DMS114 treated with DMSO at 0.1 percent for 48 hours (cell line): ENCODE results near the gene MIA.
"Not testable (repeated sequence)": the region's sequence is repeated elsewhere in the genome, so short reads cannot be mapped to it uniquely, and the experiment has no call there.

ENCODE experiments used
- DNase-seq: peaks from one replicate; lab custom pipeline; 2025; ENCODE audit not compliant: unreplicated experiment; lab: John Stamatoyannopoulos, UW

MIA gene

GRCh38 chr19:40750058-40750873 lies 25.1 kb upstream of the MIA start, which contains the start of gene ACTMAP:
Gene ACTMAP, minus strand, starts transcription at chr19:40750477. Its CDS starts 674 bp downstream, at chr19:40749803.
- DNase-seq: peak; percentile 99

GRCh38 chr19:40750874-40751537 lies 24.3 kb upstream of the MIA start, which contains the start of gene SNRPA:
Gene SNRPA, plus strand, starts transcription at chr19:40751203. Its CDS starts 206 bp downstream, at chr19:40751409.
- DNase-seq: peak; percentile 97

- no peak for DNase-seq
Measured at GRCh38 chr19:40752257-40752781, 23.0 kb upstream of the MIA start.

GRCh38 chr19:40754611-40755247 lies 20.6 kb upstream of the MIA start:
- no peak for DNase-seq

GRCh38 chr19:40755248-40755624 lies 20.1 kb upstream of the MIA start:
- no peak for DNase-seq

GRCh38 chr19:40755791-40756190 lies 19.5 kb upstream of the MIA start:
- DNase-seq: no peak

- no peak for DNase-seq
Measured at GRCh38 chr19:40756502-40757110, 18.7 kb upstream of the MIA start.

- no peak for DNase-seq
Measured at GRCh38 chr19:40758491-40758890, 16.8 kb upstream of the MIA start.

GRCh38 chr19:40759352-40759751 lies 16.0 kb upstream of the MIA start:
- no peak for DNase-seq

- DNase-seq: no peak
Measured at GRCh38 chr19:40762754-40763470, 12.4 kb upstream of the MIA start.

- DNase-seq: no peak
Measured at GRCh38 chr19:40763526-40763925, 11.8 kb upstream of the MIA start.

GRCh38 chr19:40763963-40764362 lies 11.4 kb upstream of the MIA start:
- DNase-seq: no peak

GRCh38 chr19:40766385-40766784 lies 8.9 kb upstream of the MIA start:
- DNase-seq: not testable (repeated sequence)

- DNase-seq: no peak
Measured at GRCh38 chr19:40768869-40769268, 6.5 kb upstream of the MIA start.

GRCh38 chr19:40771101-40771862 lies 4.0 kb upstream of the MIA start:
- DNase-seq: not testable (repeated sequence)

GRCh38 chr19:40775632-40776022 lies 306 bp downstream of the MIA start:
- no peak for DNase-seq

GRCh38 chr19:40776364-40776763 lies 1.0 kb downstream of the MIA start:
- DNase-seq: no peak

GRCh38 chr19:40776932-40777644 lies 1.8 kb downstream of the MIA start:
- peak; percentile 95 for DNase-seq

GRCh38 chr19:40777645-40777936 lies 2.3 kb downstream of the MIA start:
- DNase-seq: no peak
